ENCODE results near the gene ATP2B2. TPM values are rescaled to one million over a fixed set of nuclear protein-coding genes. Genes with fewer than 3 reads are reported as not detected.

ATP2B2 gene
- total and polyA plus RNA-seq, 2 of the 8 experiments (the other 6 are each of a cell fraction or from before 2014, with no cell fraction given) = 0.14 to 1.2 TPM

DNA sequence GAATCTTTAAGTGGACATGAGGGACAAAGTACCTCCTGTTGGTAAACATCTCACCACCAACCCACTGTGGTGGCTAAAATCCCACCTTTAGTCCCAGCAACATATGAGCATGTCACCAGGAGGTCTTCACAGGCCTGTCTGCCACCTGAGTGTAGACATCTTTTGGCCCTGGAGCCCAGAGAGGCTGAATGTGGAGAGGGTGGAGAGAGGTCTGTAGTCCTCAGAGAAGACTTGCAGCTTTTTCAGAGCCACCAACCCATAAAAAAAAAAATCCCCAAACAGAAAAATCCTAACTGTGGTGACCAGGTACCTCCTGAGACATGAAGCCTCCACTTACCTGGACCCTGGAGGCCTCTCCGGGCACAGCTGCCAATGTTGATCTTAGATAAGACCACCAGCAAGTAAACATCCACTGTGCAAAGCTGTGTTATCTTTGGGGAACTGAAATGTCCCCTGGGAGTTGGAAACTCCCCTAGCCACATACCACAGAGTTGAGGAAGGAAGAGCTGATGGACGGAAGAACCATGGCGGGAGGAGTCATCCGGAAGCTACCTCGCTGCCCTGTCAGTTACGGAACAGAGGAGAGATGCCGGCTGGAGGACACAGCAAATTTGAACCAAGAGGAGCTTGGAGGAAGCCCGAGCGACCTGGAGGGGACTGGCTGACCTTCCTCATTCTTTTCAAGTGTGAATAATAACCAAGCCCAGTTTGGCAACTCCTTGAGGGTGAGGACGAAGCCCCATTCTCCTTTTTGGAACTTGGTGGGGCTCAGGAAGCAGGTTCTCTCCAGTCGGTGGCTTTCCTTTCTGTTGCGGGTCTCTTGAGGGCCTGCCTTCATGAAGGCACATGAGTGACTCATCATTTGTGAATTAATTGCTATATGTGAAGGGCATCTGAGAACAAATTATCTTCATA lies 212.6 kb downstream of the ATP2B2 start, which contains the start of gene GHRL (continued):
- TF ChIP-seq, protein P1, sequence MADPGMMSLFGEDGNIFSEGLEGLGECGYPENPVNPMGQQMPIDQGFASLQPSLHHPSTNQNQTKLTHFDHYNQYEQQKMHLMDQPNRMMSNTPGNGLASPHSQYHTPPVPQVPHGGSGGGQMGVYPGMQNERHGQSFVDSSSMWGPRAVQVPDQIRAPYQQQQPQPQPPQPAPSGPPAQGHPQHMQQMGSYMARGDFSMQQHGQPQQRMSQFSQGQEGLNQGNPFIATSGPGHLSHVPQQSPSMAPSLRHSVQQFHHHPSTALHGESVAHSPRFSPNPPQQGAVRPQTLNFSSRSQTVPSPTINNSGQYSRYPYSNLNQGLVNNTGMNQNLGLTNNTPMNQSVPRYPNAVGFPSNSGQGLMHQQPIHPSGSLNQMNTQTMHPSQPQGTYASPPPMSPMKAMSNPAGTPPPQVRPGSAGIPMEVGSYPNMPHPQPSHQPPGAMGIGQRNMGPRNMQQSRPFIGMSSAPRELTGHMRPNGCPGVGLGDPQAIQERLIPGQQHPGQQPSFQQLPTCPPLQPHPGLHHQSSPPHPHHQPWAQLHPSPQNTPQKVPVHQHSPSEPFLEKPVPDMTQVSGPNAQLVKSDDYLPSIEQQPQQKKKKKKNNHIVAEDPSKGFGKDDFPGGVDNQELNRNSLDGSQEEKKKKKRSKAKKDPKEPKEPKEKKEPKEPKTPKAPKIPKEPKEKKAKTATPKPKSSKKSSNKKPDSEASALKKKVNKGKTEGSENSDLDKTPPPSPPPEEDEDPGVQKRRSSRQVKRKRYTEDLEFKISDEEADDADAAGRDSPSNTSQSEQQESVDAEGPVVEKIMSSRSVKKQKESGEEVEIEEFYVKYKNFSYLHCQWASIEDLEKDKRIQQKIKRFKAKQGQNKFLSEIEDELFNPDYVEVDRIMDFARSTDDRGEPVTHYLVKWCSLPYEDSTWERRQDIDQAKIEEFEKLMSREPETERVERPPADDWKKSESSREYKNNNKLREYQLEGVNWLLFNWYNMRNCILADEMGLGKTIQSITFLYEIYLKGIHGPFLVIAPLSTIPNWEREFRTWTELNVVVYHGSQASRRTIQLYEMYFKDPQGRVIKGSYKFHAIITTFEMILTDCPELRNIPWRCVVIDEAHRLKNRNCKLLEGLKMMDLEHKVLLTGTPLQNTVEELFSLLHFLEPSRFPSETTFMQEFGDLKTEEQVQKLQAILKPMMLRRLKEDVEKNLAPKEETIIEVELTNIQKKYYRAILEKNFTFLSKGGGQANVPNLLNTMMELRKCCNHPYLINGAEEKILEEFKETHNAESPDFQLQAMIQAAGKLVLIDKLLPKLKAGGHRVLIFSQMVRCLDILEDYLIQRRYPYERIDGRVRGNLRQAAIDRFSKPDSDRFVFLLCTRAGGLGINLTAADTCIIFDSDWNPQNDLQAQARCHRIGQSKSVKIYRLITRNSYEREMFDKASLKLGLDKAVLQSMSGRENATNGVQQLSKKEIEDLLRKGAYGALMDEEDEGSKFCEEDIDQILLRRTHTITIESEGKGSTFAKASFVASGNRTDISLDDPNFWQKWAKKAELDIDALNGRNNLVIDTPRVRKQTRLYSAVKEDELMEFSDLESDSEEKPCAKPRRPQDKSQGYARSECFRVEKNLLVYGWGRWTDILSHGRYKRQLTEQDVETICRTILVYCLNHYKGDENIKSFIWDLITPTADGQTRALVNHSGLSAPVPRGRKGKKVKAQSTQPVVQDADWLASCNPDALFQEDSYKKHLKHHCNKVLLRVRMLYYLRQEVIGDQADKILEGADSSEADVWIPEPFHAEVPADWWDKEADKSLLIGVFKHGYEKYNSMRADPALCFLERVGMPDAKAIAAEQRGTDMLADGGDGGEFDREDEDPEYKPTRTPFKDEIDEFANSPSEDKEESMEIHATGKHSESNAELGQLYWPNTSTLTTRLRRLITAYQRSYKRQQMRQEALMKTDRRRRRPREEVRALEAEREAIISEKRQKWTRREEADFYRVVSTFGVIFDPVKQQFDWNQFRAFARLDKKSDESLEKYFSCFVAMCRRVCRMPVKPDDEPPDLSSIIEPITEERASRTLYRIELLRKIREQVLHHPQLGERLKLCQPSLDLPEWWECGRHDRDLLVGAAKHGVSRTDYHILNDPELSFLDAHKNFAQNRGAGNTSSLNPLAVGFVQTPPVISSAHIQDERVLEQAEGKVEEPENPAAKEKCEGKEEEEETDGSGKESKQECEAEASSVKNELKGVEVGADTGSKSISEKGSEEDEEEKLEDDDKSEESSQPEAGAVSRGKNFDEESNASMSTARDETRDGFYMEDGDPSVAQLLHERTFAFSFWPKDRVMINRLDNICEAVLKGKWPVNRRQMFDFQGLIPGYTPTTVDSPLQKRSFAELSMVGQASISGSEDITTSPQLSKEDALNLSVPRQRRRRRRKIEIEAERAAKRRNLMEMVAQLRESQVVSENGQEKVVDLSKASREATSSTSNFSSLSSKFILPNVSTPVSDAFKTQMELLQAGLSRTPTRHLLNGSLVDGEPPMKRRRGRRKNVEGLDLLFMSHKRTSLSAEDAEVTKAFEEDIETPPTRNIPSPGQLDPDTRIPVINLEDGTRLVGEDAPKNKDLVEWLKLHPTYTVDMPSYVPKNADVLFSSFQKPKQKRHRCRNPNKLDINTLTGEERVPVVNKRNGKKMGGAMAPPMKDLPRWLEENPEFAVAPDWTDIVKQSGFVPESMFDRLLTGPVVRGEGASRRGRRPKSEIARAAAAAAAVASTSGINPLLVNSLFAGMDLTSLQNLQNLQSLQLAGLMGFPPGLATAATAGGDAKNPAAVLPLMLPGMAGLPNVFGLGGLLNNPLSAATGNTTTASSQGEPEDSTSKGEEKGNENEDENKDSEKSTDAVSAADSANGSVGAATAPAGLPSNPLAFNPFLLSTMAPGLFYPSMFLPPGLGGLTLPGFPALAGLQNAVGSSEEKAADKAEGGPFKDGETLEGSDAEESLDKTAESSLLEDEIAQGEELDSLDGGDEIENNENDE (IDR thresholded peaks at IDR 0.05; ENCODE audit: insufficient replicate concordance, low read length) = no peak
- TF ChIP-seq NANOG (IDR thresholded peaks at IDR 0.05; ENCODE audit: insufficient read depth, low read depth, low read length, poor library complexity, severe bottlenecking) = no peak
- no peak for TF ChIP-seq SIN3A (conservative IDR thresholded peaks at IDR 0.05 in 1 of 2, IDR thresholded peaks at IDR 0.05 in 1 of 2; ENCODE audit: low read depth in 1 of 2, low read length in 2 of 2)
- TF ChIP-seq CBX8 (IDR thresholded peaks at IDR 0.05; ENCODE audit: borderline replicate concordance, low read depth, low read length) = no peak
- TF ChIP-seq RNF2 (IDR thresholded peaks at IDR 0.05; ENCODE audit: borderline replicate concordance, low read depth, low read length, missing control alignments, poor library complexity, severe bottlenecking) = no peak
- TF ChIP-seq SP2 (IDR thresholded peaks at IDR 0.05; ENCODE audit: low read length) = no peak
- TF ChIP-seq MAFK (IDR thresholded peaks at IDR 0.05; ENCODE audit: low read depth, low read length) = no peak
- TF ChIP-seq BCL11A (IDR thresholded peaks at IDR 0.05; ENCODE audit: low read depth in 2 of 2, low read length in 2 of 2) = no peak
- no peak for TF ChIP-seq CHD2 (IDR thresholded peaks at IDR 0.05; ENCODE audit: low read length)

Measured in H1 (cell line).